ENCODE results near the gene EDIL3.

DNA sequence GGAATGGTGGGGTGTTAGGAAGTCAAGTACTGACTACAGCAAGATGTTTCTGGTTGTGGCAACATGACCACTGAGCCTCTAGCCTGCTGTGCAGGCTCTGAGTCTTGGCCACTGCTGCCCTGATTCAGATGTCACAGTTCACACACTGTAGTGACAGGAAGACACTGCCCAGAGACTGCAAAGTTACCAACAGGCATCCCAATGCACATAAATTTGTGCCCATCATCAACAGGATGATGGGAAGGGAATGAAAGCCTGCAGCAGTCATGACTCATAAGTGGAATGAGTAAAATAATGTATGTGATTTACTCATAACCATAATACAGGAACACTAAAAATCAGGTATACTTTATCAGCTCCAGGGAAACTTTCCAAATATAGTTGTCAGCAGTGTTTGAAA, 412.4 kb downstream of the EDIL3 start:
- TF ChIP-seq, protein P1, sequence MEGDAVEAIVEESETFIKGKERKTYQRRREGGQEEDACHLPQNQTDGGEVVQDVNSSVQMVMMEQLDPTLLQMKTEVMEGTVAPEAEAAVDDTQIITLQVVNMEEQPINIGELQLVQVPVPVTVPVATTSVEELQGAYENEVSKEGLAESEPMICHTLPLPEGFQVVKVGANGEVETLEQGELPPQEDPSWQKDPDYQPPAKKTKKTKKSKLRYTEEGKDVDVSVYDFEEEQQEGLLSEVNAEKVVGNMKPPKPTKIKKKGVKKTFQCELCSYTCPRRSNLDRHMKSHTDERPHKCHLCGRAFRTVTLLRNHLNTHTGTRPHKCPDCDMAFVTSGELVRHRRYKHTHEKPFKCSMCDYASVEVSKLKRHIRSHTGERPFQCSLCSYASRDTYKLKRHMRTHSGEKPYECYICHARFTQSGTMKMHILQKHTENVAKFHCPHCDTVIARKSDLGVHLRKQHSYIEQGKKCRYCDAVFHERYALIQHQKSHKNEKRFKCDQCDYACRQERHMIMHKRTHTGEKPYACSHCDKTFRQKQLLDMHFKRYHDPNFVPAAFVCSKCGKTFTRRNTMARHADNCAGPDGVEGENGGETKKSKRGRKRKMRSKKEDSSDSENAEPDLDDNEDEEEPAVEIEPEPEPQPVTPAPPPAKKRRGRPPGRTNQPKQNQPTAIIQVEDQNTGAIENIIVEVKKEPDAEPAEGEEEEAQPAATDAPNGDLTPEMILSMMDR (IDR thresholded peaks at IDR 0.05 in 2 of 3, conservative IDR thresholded peaks at IDR 0.05 in 1 of 3; ENCODE audit: insufficient read depth in 2 of 3, low read depth in 1 of 3, low read length in 3 of 3) = no peak
- TF ChIP-seq, protein P2, sequence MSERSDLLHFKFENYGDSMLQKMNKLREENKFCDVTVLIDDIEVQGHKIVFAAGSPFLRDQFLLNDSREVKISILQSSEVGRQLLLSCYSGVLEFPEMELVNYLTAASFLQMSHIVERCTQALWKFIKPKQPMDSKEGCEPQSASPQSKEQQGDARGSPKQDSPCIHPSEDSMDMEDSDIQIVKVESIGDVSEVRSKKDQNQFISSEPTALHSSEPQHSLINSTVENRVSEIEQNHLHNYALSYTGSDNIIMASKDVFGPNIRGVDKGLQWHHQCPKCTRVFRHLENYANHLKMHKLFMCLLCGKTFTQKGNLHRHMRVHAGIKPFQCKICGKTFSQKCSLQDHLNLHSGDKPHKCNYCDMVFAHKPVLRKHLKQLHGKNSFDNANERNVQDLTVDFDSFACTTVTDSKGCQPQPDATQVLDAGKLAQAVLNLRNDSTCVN (CRISPR knock-in tag; IDR thresholded peaks at IDR 0.05) = no peak
- TF ChIP-seq SIN3A (IDR thresholded peaks at IDR 0.05; ENCODE audit: borderline replicate concordance in 2 of 2, control insufficient read depth in 1 of 2, low read depth in 2 of 2, low read length in 2 of 2) = no peak
- TF ChIP-seq SAFB2 (IDR thresholded peaks at IDR 0.05; ENCODE audit: borderline replicate concordance, low read depth, low read length, severe bottlenecking) = no peak
- no peak for TF ChIP-seq SMARCB1 (IDR thresholded peaks at IDR 0.05; ENCODE audit: insufficient read length, low read depth)
- TF ChIP-seq ZBED1 (IDR thresholded peaks at IDR 0.05) = no peak
- TF ChIP-seq, protein P3, sequence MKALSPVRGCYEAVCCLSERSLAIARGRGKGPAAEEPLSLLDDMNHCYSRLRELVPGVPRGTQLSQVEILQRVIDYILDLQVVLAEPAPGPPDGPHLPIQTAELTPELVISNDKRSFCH (CRISPR knock-in tag; IDR thresholded peaks at IDR 0.05) = no peak
- TF ChIP-seq, protein P3 (tag; IDR thresholded peaks at IDR 0.05) = no peak
- no peak for TF ChIP-seq MAFK (IDR thresholded peaks at IDR 0.05; ENCODE audit: low read length)
- TF ChIP-seq, protein P4, sequence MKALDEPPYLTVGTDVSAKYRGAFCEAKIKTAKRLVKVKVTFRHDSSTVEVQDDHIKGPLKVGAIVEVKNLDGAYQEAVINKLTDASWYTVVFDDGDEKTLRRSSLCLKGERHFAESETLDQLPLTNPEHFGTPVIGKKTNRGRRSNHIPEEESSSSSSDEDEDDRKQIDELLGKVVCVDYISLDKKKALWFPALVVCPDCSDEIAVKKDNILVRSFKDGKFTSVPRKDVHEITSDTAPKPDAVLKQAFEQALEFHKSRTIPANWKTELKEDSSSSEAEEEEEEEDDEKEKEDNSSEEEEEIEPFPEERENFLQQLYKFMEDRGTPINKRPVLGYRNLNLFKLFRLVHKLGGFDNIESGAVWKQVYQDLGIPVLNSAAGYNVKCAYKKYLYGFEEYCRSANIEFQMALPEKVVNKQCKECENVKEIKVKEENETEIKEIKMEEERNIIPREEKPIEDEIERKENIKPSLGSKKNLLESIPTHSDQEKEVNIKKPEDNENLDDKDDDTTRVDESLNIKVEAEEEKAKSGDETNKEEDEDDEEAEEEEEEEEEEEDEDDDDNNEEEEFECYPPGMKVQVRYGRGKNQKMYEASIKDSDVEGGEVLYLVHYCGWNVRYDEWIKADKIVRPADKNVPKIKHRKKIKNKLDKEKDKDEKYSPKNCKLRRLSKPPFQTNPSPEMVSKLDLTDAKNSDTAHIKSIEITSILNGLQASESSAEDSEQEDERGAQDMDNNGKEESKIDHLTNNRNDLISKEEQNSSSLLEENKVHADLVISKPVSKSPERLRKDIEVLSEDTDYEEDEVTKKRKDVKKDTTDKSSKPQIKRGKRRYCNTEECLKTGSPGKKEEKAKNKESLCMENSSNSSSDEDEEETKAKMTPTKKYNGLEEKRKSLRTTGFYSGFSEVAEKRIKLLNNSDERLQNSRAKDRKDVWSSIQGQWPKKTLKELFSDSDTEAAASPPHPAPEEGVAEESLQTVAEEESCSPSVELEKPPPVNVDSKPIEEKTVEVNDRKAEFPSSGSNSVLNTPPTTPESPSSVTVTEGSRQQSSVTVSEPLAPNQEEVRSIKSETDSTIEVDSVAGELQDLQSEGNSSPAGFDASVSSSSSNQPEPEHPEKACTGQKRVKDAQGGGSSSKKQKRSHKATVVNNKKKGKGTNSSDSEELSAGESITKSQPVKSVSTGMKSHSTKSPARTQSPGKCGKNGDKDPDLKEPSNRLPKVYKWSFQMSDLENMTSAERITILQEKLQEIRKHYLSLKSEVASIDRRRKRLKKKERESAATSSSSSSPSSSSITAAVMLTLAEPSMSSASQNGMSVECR (CRISPR knock-in tag; IDR thresholded peaks at IDR 0.05) = no peak
- TF ChIP-seq WHSC1 (IDR thresholded peaks at IDR 0.05; ENCODE audit: low read length) = no peak

Data from K562 (cell line).